GM12878 (cell line): ENCODE data around the gene KIAA1217. TPM values are rescaled to one million over a fixed set of nuclear protein-coding genes. Genes with fewer than 3 reads are reported as not detected.

Experiments used
- ASH2L ChIP-seq: fragments of 300-600, 200-600 bp; sonication (generic); IDR thresholded peaks from 2 replicates; pipeline ENCODE4 v1.6.1; 2017; ENCODE audit warnings: low read depth, mild to moderate bottlenecking, borderline replicate concordance
- FOXK2 ChIP-seq: fragments of 450-650 bp; IDR thresholded peaks from 2 replicates; pipeline ENCODE4 v1.6.1; 2017; ENCODE audit warnings: mild to moderate bottlenecking, moderate library complexity
- microRNA counts: library from miRNA; unstranded; fragments of <30 nt; microRNA quantifications from one replicate; lab custom pipeline; 2016
- microRNA-seq: library from miRNA; unstranded; fragments of <30 nt; microRNA quantifications from one replicate; pipeline ENCODE4, GENCODE V29; 2018
- polyA plus RNA-seq, 11 experiments: library from polyadenylated mRNA; depleted of rRNA in 4 of 11; unstranded in 6 of 11; stranded (reverse) in 5 of 11; fragments of >200 nt; fragmentation: Nextera tagmentation in 4 of 11; fragmentation: Illumina TruSeq in 1 of 11; extraction: Ambion mirVana in 4 of 11; extraction: Trizol in 1 of 11; gene quantifications; 1 replicate in 1 of 11; 2 replicates in 10 of 11; pipeline versions ENCODE4 v1.2.1 to v1.2.3, GENCODE V29; 2011 to 2016; ENCODE audit warnings: inconsistent platforms in 2 of 11, missing spikeins in 2 of 11, low read depth in 1 of 11
- small RNA-seq: library from RNA; depleted of rRNA; stranded (forward); fragments of <200 nt; gene quantifications from one replicate; pipeline ENCODE3, GENCODE V24; 2014
- total RNA-seq, 4 experiments: library from RNA; depleted of rRNA in 3 of 4; stranded (reverse); fragments of >200 nt in 3 of 4; fragmentation: Illumina TruSeq in 1 of 4; extraction: Trizol in 1 of 4; gene quantifications; 2 replicates each; pipeline versions ENCODE4 v1.2.1 to v1.2.3, GENCODE V29; 2013 to 2021

Gene KIAA1217
- total and polyA plus RNA-seq, 10 of the 15 experiments (the other 5 are each of a cell fraction or from before 2014, with no cell fraction given): 0.57 to 3.8 (median 2.1) TPM

GRCh38 chr10:24597426-24597825 is 388.5 kb downstream of the KIAA1217 start (continued):
- TF ChIP-seq ASH2L (no peak), FOXK2 (no peak)

MicroRNAs within 50 kb of the gene (microRNA counts, 767-probe panel; counts per million panel counts)
- 1,346 counts per million, percentile 48 among the panel's probes with 10 or more counts for microRNA hsa-miR-603 (lab: Ali Mortazavi, UCI)

Small RNA genes within 50 kb of the gene (microRNA-seq; reads per million reads assigned to microRNA genes)
- not detected for gene MIR603

Small RNA genes within 50 kb of the gene (small RNA-seq; reads per million reads assigned to genes)
- 0.16 reads per million for gene AC063961.1
- not detected for gene MIR603
